GM12874 (cell line): ENCODE data around the gene DPCD.

ENCODE experiments used
- TF ChIP-seq, protein P1 (sequence below): IDR thresholded peaks from 2 replicates; pipeline ENCODE4 v1.5.1; 2011; ENCODE audit warnings: low read depth, mild to moderate bottlenecking, control low read depth, low read length, moderate library complexity; ENCODE audit not compliant: insufficient read depth

DPCD gene

DNA sequence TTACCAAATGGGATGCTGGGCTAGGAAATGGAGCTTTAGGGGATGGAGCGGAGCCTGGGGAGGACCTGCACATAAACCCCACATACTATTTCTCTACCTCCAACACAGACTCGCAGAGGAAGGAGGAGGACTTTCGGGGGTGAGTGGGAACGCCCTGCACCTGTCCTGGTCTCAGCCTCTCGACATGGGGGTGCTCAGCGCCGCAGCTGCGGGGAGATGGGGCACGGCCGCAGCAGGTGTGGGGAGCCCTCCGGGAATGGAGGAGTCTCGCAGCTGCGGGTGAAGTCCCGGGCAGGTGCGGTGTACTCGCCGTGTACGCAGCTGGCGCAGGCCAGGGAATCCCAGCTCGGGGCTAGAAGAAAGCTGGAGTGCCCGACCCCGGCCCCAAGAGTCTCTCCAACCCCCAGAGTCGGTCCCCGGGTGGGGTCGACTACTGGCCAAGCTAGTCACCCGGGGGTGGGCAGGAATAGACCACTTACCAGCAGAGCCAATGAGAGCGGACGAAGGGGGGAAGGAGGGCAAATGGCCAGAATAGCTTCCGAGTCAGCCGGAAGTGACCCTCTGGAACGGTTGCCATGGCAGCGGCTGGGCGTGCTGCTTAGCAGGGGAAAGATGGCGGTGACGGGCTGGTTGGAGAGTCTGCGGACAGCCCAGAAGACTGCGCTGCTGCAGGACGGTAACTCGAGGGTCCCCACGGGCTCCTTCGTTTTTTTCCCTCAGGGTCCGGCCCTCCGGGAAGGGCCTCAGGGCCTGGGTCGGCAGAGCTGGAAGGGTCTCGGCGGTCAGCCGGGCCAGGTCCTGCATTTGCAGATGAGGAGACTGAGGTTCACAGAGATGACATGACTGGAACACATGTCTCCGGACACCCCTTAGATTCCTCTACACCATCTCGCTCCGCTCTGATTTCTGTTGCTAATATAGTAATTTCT is at the start of gene DPCD, which contains the start of gene POLL:
TSS of gene DPCD (plus strand) at position 597 of the 929 bp plus-strand sequence. CDS start at position 613, 16 bp downstream.
TSS of gene POLL (minus strand) at position 533 of the 929 bp plus-strand sequence. CDS start 897 bp downstream, outside the sequence.
- TF ChIP-seq, protein P1, sequence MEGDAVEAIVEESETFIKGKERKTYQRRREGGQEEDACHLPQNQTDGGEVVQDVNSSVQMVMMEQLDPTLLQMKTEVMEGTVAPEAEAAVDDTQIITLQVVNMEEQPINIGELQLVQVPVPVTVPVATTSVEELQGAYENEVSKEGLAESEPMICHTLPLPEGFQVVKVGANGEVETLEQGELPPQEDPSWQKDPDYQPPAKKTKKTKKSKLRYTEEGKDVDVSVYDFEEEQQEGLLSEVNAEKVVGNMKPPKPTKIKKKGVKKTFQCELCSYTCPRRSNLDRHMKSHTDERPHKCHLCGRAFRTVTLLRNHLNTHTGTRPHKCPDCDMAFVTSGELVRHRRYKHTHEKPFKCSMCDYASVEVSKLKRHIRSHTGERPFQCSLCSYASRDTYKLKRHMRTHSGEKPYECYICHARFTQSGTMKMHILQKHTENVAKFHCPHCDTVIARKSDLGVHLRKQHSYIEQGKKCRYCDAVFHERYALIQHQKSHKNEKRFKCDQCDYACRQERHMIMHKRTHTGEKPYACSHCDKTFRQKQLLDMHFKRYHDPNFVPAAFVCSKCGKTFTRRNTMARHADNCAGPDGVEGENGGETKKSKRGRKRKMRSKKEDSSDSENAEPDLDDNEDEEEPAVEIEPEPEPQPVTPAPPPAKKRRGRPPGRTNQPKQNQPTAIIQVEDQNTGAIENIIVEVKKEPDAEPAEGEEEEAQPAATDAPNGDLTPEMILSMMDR, result no peak

DNA sequence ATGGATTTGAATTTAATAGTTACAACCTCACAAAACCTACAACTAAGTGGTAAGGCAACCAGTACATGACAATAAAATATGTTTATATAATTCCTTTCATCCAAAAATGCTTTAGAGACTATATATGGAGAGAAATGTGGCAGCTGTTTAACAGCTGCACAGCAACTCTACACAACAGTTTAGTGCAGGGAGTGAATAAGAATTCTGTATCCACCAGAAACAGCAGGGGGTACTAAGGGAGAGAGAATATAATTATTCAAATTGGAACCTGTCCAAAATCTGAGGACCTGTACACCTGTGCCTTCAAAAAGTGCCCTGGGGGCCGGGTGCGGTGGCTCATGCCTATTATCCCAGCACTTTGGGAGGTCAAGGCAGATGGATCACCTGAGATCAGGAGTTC is 49.7 kb upstream of the DPCD start:
- TF ChIP-seq, protein P1, result no peak

DNA sequence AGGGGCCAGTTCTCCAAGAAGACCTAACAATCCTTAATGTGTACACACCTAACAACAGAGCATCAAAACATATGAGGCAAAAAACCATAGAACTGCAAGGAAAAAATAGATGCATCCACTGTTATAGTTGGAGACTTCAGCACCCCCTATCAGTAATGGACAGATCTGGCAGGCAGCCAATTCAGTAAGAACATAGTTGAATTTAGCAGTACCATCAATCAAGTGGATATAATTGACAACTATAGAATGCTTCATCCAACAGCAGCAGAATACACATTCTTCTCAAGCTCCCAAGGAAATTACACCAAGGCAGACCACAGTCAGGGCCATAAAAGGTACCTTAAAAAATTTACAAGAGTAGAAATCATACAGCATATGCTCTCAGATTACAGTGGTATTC is 42.2 kb upstream of the DPCD start:
- TF ChIP-seq, protein P1, result no peak

DNA sequence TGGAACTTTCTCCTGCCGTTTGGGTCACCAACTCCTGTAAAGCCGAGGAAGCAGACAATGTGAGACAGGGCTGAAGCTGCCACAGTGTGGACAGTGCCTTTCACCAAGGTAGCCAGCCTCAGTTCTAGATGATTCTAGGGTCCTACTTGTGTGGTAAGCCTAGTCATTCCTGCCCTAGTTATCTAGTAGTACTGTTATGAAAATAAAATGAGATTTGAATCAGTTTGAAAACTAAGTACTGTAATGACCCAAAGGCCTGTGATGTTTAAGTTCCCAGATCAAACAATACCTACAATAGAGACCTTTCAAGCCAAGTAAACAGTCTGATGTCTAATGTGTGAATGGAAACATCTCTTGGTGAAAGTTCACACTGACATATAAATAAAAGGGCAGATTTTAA is 37.2 kb upstream of the DPCD start:
- TF ChIP-seq, protein P1, result no peak

DNA sequence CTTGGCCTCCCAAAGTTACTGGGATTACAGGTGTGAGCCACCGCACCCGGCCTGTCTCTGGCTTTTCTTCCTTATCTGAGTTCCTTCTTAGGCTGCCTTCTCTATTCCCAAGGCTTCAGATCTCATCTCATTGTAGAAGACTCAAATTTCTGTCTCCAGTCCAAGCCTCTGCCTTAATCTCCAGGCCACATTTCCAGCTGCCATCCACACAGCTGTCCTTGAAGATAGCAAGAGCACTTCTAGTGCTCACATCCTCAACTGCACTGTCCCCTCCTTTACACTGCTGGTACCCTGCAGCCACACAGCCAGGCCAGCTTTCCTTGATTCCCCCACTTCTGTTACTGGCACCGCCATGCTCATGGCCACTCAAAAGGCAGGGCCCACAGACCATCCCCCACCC is 35.7 kb upstream of the DPCD start:
- TF ChIP-seq, protein P1, result no peak

DNA sequence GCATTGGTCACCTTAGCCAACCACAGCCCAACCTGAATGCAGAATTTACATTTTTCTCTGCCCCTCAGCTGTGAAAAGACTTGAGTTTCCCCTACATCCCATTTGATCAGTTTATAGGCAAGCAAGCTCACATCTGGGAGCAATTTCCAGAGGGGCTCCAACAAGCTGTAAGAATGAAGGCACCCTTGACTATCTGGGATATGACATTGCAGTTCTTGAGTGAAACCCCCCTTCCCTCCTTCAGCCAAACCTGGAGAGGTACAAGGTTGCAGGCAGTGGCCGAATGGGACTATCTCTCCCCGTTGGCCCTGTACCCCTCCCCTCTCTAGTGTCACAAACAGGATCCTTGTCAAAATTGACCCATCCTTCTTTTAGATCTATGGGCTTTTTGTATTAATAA is 30.6 kb upstream of the DPCD start:
- TF ChIP-seq, protein P1, result no peak

DNA sequence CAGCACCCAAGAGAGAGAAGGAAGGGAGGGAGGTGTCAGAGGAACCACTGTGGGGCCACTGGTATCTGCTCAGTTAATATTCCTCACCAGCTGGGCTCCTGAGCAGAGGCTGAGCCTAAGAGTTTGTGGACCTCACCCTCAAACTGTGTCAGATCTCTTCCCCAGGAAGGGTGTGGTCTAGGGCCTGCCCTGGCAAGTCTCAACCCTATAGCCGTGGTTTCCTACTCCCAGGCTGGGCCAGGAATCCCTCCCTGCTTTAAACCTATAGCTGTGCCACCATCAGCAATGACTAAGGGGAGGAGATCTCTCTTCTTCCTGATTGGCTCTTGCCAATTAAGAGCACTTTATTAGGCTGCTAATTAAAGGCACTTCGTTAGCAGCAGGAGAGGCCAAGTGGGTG is 29.9 kb upstream of the DPCD start:
- TF ChIP-seq, protein P1, result no peak
